H9 (cell line): ENCODE measurements around the gene SPOP. TPM values are rescaled to one million over a fixed set of nuclear protein-coding genes. Genes with fewer than 3 reads are reported as not detected.

Experiments used
- DNase-seq: peaks from one replicate; pipeline ENCODE4 v3.0.0-alpha.2; 2017
- H2AFZ ChIP-seq: one replicate; pipeline ENCODE4 v1.6.1; 2013; ENCODE audit warnings: mild to moderate bottlenecking, low read length, control low read depth, moderate library complexity
- H2AK5ac ChIP-seq: 2 replicates; pipeline ENCODE4 v1.6.1; 2013; ENCODE audit warnings: low read length, control low read depth, mixed read lengths; ENCODE audit not compliant: insufficient read length
- H2BK120ac ChIP-seq: one replicate; pipeline ENCODE4 v1.6.1; 2013; ENCODE audit warnings: low read depth, mild to moderate bottlenecking, low read length, control low read depth, inconsistent platforms; ENCODE audit not compliant: poor library complexity, severe bottlenecking
- H2BK12ac ChIP-seq: 2 replicates; pipeline ENCODE4 v1.6.1; 2013; ENCODE audit warnings: low read length, control low read depth, mixed read lengths, low read depth; ENCODE audit not compliant: insufficient read length
- H2BK15ac ChIP-seq: 2 replicates; pipeline ENCODE4 v1.6.1; 2013; ENCODE audit warnings: low read depth, low read length, control low read depth
- H2BK20ac ChIP-seq: one replicate; pipeline ENCODE4 v1.6.1; 2013; ENCODE audit warnings: low read depth, mild to moderate bottlenecking, low read length, control low read depth, inconsistent platforms; ENCODE audit not compliant: poor library complexity, severe bottlenecking
- H2BK5ac ChIP-seq: 2 replicates; pipeline ENCODE4 v1.6.1; 2013; ENCODE audit warnings: low read length, control low read depth, mixed read lengths; ENCODE audit not compliant: insufficient read length
- H3K14ac ChIP-seq: 2 replicates; pipeline ENCODE4 v1.6.1; 2013; ENCODE audit warnings: low read length, control low read depth; ENCODE audit not compliant: insufficient read depth
- H3K18ac ChIP-seq: 2 replicates; pipeline ENCODE4 v1.6.1; 2013; ENCODE audit warnings: low read depth, mild to moderate bottlenecking, mixed read lengths, low read length, control low read depth; ENCODE audit not compliant: insufficient read length
- H3K23ac ChIP-seq: 2 replicates; pipeline ENCODE4 v1.6.1; 2013; ENCODE audit warnings: low read length, control low read depth, mixed read lengths, low read depth; ENCODE audit not compliant: insufficient read length
- H3K23me2 ChIP-seq: 2 replicates; pipeline ENCODE4 v1.6.1; 2013; ENCODE audit warnings: low read depth, mild to moderate bottlenecking, mixed read lengths, low read length, control low read depth; ENCODE audit not compliant: insufficient read length, poor library complexity, severe bottlenecking
- H3K27ac ChIP-seq: 2 replicates; pipeline ENCODE4 v1.5.1; 2013; ENCODE audit warnings: low read length, control low read depth, mixed read lengths, low read depth; ENCODE audit not compliant: insufficient read length
- H3K27me3 ChIP-seq: 2 replicates; pipeline ENCODE4 v1.6.1; 2013; ENCODE audit warnings: low read length, control low read depth, inconsistent platforms; ENCODE audit not compliant: insufficient read depth
- H3K4ac ChIP-seq: 2 replicates; pipeline ENCODE4 v1.6.1; 2013; ENCODE audit warnings: low read depth, mild to moderate bottlenecking, control low read depth, inconsistent platforms, low read length, moderate library complexity
- H3K4me1 ChIP-seq: 2 replicates; pipeline ENCODE4 v1.6.1; 2013; ENCODE audit warnings: low read length, control low read depth, inconsistent platforms; ENCODE audit not compliant: insufficient read depth
- H3K4me2 ChIP-seq: 2 replicates; pipeline ENCODE4 v1.6.1; 2013; ENCODE audit warnings: low read length, control low read depth, mixed read lengths; ENCODE audit not compliant: insufficient read length, insufficient read depth
- H3K56ac ChIP-seq: 2 replicates; pipeline ENCODE4 v1.6.1; 2013; ENCODE audit warnings: low read depth, mild to moderate bottlenecking, mixed read lengths, low read length, control low read depth; ENCODE audit not compliant: insufficient read length
- H3K79me1 ChIP-seq: 2 replicates; pipeline ENCODE4 v1.6.1; 2013; ENCODE audit warnings: low read depth, mild to moderate bottlenecking, moderate library complexity, low read length, control low read depth, inconsistent platforms; ENCODE audit not compliant: insufficient read depth, poor library complexity, severe bottlenecking
- H3K79me2 ChIP-seq: 2 replicates; pipeline ENCODE4 v1.6.1; 2013; ENCODE audit warnings: low read length, control low read depth, inconsistent platforms; ENCODE audit not compliant: insufficient read depth
- H3K9ac ChIP-seq: 2 replicates; pipeline ENCODE4 v1.6.1; 2013; ENCODE audit warnings: low read length, control low read depth, mixed read lengths; ENCODE audit not compliant: insufficient read length; ENCODE audit errors: extremely low read depth
- H3K9me3 ChIP-seq: one replicate; pipeline ENCODE4 v1.6.1; 2013; ENCODE audit warnings: low read depth, low read length, inconsistent platforms; ENCODE audit not compliant: control insufficient read depth
- H3T11ph ChIP-seq: one replicate; pipeline ENCODE4 v1.6.1; 2013; ENCODE audit warnings: mild to moderate bottlenecking, low read length, control low read depth, inconsistent platforms
- H4K20me1 ChIP-seq: one replicate; pipeline ENCODE4 v1.6.1; 2013; ENCODE audit not compliant: control insufficient read depth, insufficient read length, insufficient read depth
- H4K5ac ChIP-seq: 2 replicates; pipeline ENCODE4 v1.6.1; 2013; ENCODE audit warnings: low read depth, mild to moderate bottlenecking, mixed read lengths, low read length, control low read depth; ENCODE audit not compliant: insufficient read length
- H4K8ac ChIP-seq: replicated peaks from 2 replicates; pipeline ENCODE4 v1.6.1; 2013; ENCODE audit warnings: low read length, control low read depth, mixed read lengths, low read depth; ENCODE audit not compliant: insufficient read length
- H4K91ac ChIP-seq: 2 replicates; pipeline ENCODE4 v1.6.1; 2013; ENCODE audit warnings: low read depth, mild to moderate bottlenecking, moderate library complexity, mixed read lengths, low read length, control low read depth; ENCODE audit not compliant: insufficient read length
- H3K27ac Mint-ChIP-seq, 3 experiments: 2 replicates in 2 of 3; 3 replicates in 1 of 3; pipeline ENCODE4 v1.8.0; 2020 to 2021; ENCODE audit warnings: mixed read lengths in 3 of 3, mild to moderate bottlenecking in 1 of 3, moderate library complexity in 1 of 3
- H3K27me3 Mint-ChIP-seq: 2 replicates; pipeline ENCODE4 v1.8.0; 2021; ENCODE audit warnings: low read depth, mild to moderate bottlenecking, moderate library complexity, mixed read lengths
- H3K36me3 Mint-ChIP-seq, 3 experiments: 2 replicates in 2 of 3; 3 replicates in 1 of 3; pipeline ENCODE4 v1.8.0; 2020 to 2021; ENCODE audit warnings: low read depth in 3 of 3, mixed read lengths in 3 of 3; ENCODE audit not compliant: insufficient read depth in 1 of 3
- H3K4me1 Mint-ChIP-seq, 2 experiments: 2 replicates each; pipeline ENCODE4 v1.8.0; 2020; ENCODE audit warnings: mixed read lengths in 2 of 2
- H3K4me3 Mint-ChIP-seq, 2 experiments: 2 replicates in 1 of 2; 3 replicates in 1 of 2; pipeline ENCODE4 v1.8.0; 2020 to 2021; ENCODE audit warnings: mild to moderate bottlenecking in 2 of 2, mixed read lengths in 2 of 2, moderate library complexity in 1 of 2
- H3K9me3 Mint-ChIP-seq, 2 experiments: 2 replicates in 1 of 2; 3 replicates in 1 of 2; pipeline ENCODE4 v1.8.0; 2020; ENCODE audit warnings: mild to moderate bottlenecking in 2 of 2, mixed read lengths in 2 of 2, moderate library complexity in 1 of 2
- CTCF ChIP-seq: fragments of 200-600 bp; sonication (generic); conservative IDR thresholded peaks from 3 replicates; pipeline ENCODE4 v1.8.0; 2021; ENCODE audit warnings: antibody characterized with exemption, mild to moderate bottlenecking
- total RNA-seq: library from RNA; stranded (reverse); gene quantifications from 2 replicates; pipeline ENCODE4 v1.2.1, GENCODE V29; 2021

SPOP gene
- total RNA-seq, 1 experiment from 2014 or later: 33.7 TPM

GRCh38 chr17:49629447-49629846 is 48.5 kb downstream of the SPOP start:
- no peak overlapping the region for H3K14ac ChIP-seq
- no peak overlapping the region for H2BK12ac ChIP-seq
- H3T11ph ChIP-seq: no peak overlapping the region
- H2AFZ ChIP-seq: no peak overlapping the region
- Mint-ChIP-seq H3K27ac (no peak overlapping the region), H3K9me3 (no peaks in the 10 kb centered on the region), H3K36me3 (no peaks in the 10 kb centered on the region), H3K4me1 (peaks cover 17 to 23% of the 10 kb centered on the region in 2 experiments), H3K27me3 (no peaks in the 10 kb centered on the region; the same call in 1 of the 2 replicates), H3K4me3 (no peak overlapping the region)
- H4K8ac ChIP-seq: no peak overlapping the region
- H4K91ac ChIP-seq: no peak overlapping the region
- no peak overlapping the region for H4K5ac ChIP-seq
- H3K79me1 ChIP-seq: no peaks in the 10 kb centered on the region
- no peak for DNase-seq
- H2BK5ac ChIP-seq: no peak overlapping the region
- no peaks in the 10 kb centered on the region for H3K9me3 ChIP-seq
- no peak for TF ChIP-seq CTCF
- H3K27ac ChIP-seq: no peak overlapping the region
- no peaks in the 10 kb centered on the region for H3K27me3 ChIP-seq
- no peak overlapping the region for H3K56ac ChIP-seq
- H3K4me2 ChIP-seq: no peak overlapping the region
- H2AK5ac ChIP-seq: no peak overlapping the region
- H3K23ac ChIP-seq: no peak overlapping the region
- H3K4ac ChIP-seq: no peak overlapping the region
- no peak overlapping the region for H2BK120ac ChIP-seq
- no peaks in the 10 kb centered on the region for H3K79me2 ChIP-seq
- no peaks in the 10 kb centered on the region for H3K4me1 ChIP-seq
- no peak overlapping the region for H2BK15ac ChIP-seq
- H2BK20ac ChIP-seq: no peak overlapping the region
- H3K23me2 ChIP-seq: no peaks in the 10 kb centered on the region
- H4K20me1 ChIP-seq: no peaks in the 10 kb centered on the region
- no peak overlapping the region for H3K18ac ChIP-seq
- no peak overlapping the region for H3K9ac ChIP-seq
